SK-N-SH (cell line): ENCODE data around the gene LRP2BP. TPM values are rescaled to one million over a fixed set of nuclear protein-coding genes. Genes with fewer than 3 reads are reported as not detected.

Source experiments
- CTCF ChIA-PET: fragments of 300-600, 350-600 bp; formaldehyde crosslinking; extraction: SDS; loops from one replicate; lab custom pipeline; 2021; lab: Yijun Ruan, JAX
- POLR2A ChIA-PET: fragments of 350-600 bp; sonication (Branson Sonifier 250); formaldehyde crosslinking; extraction: SDS; loops from one replicate; lab custom pipeline; 2020; ENCODE audit warnings: antibody characterized with exemption, inconsistent platforms; lab: Yijun Ruan, JAX
- DNase-seq: peaks from one replicate; pipeline ENCODE4 v3.0.0; 2012
- H2AFZ ChIP-seq: fragments of 200-600 bp; sonication (generic); 2 replicates; pipeline ENCODE4 v1.8.1; 2016; ENCODE audit warnings: antibody characterized with exemption, mild to moderate bottlenecking, low read depth
- H3F3A ChIP-seq: fragments of 200-600 bp; sonication (generic); replicated peaks from 2 replicates; pipeline ENCODE3; 2016; ENCODE audit warnings: antibody characterized with exemption, mild to moderate bottlenecking; ENCODE audit not compliant: insufficient read depth
- H3K27ac ChIP-seq, 2 experiments: fragments of 200-500 bp in 1 of 2; fragments of 200-600 bp in 1 of 2; sonication (Bioruptor generic) in 1 of 2; sonication (generic), shearing (Covaris generic) in 1 of 2; 2 replicates each; pipeline versions ENCODE4 v1.5.1 to v1.6.1; 2014 to 2016; ENCODE audit warnings: low read depth in 2 of 2, inconsistent platforms in 1 of 2, low read length in 1 of 2, mild to moderate bottlenecking in 1 of 2, mixed read lengths in 1 of 2
- H3K27me3 ChIP-seq: fragments of 200-600 bp; sonication (generic), shearing (Covaris generic); 2 replicates; pipeline ENCODE4 v1.6.1; 2016; ENCODE audit warnings: mixed run types; ENCODE audit not compliant: insufficient read depth
- H3K36me3 ChIP-seq, 2 experiments: fragments of 200-500 bp in 1 of 2; fragments of 200-600 bp in 1 of 2; sonication (Bioruptor generic) in 1 of 2; sonication (generic) in 1 of 2; replicated peaks in 1 of 2; 2 replicates each; pipeline versions ENCODE3 to v1.5.1; 2014 to 2016; ENCODE audit warnings: low read length in 1 of 2, mild to moderate bottlenecking in 1 of 2; ENCODE audit not compliant: insufficient read depth in 2 of 2, control insufficient read depth in 1 of 2
- H3K4me1 ChIP-seq, 2 experiments: fragments of 200-500 bp in 1 of 2; fragments of 200-600 bp in 1 of 2; sonication (Bioruptor generic) in 1 of 2; sonication (generic), shearing (Covaris generic) in 1 of 2; 2 replicates each; pipeline versions ENCODE4 v1.5.1 to v1.6.1; 2014 to 2016; ENCODE audit warnings: low read depth in 1 of 2, low read length in 1 of 2, mixed run types in 1 of 2; ENCODE audit not compliant: insufficient read depth in 2 of 2, control insufficient read depth in 1 of 2
- H3K4me2 ChIP-seq: fragments of 200-600 bp; sonication (generic), shearing (Covaris generic); 2 replicates; pipeline ENCODE4 v1.6.1; 2017; ENCODE audit warnings: mixed run types
- H3K4me3 ChIP-seq, 2 experiments: fragments of 200-500 bp in 1 of 2; fragments of 200-600 bp in 1 of 2; sonication (Bioruptor generic) in 1 of 2; sonication (generic), shearing (Covaris generic) in 1 of 2; 2 replicates each; pipeline versions ENCODE4 v1.5.1 to v1.8.1; 2014 to 2016; ENCODE audit warnings: low read depth in 2 of 2, inconsistent platforms in 1 of 2, low read length in 1 of 2, mild to moderate bottlenecking in 1 of 2, mixed read lengths in 1 of 2, moderate library complexity in 1 of 2
- H3K79me2 ChIP-seq: fragments of 200-600 bp; sonication (generic); 2 replicates; pipeline ENCODE4 v1.8.1; 2017; ENCODE audit warnings: mild to moderate bottlenecking; ENCODE audit not compliant: insufficient read depth
- H3K9ac ChIP-seq: fragments of 200-600 bp; sonication (generic); 2 replicates; pipeline ENCODE4 v1.6.1; 2017; ENCODE audit warnings: mixed run types
- H3K9me2 ChIP-seq: fragments of 200-600 bp; sonication (generic); 2 replicates; pipeline ENCODE4 v1.6.1; 2017; ENCODE audit warnings: mixed run types
- H3K9me3 ChIP-seq: fragments of 200-600 bp; sonication (generic); 2 replicates; pipeline ENCODE4 v1.6.1; 2017; ENCODE audit warnings: mixed run types, mild to moderate bottlenecking, moderate library complexity
- H4K20me1 ChIP-seq: fragments of 200-600 bp; sonication (generic); 2 replicates; pipeline ENCODE4 v1.6.1; 2017; ENCODE audit warnings: mild to moderate bottlenecking, mixed run types; ENCODE audit not compliant: insufficient read depth
- ELF1 ChIP-seq: IDR thresholded peaks from 2 replicates; pipeline ENCODE4 v1.4.0; 2012
- EZH2phosphoT487 ChIP-seq: fragments of 200-600 bp; sonication (generic); IDR thresholded peaks from 2 replicates; pipeline ENCODE4 v1.6.1; 2017; ENCODE audit warnings: low read depth, mixed run types, mild to moderate bottlenecking, antibody characterized with exemption, moderate library complexity, borderline replicate concordance
- FOXJ3 ChIP-seq: sonication (generic); formaldehyde crosslinking; IDR thresholded peaks from 2 replicates; pipeline ENCODE4 v1.5.1; 2020; ENCODE audit warnings: mild to moderate bottlenecking, missing genetic modification reagents
- FOXM1 ChIP-seq: IDR thresholded peaks from 2 replicates; pipeline ENCODE4 v1.4.0; 2012; ENCODE audit warnings: low read depth, mild to moderate bottlenecking
- GABPA ChIP-seq: IDR thresholded peaks from 2 replicates; pipeline ENCODE4 v1.4.0; 2012; ENCODE audit warnings: low read depth, mild to moderate bottlenecking
- GATA2 ChIP-seq: sonication (generic); formaldehyde crosslinking; IDR thresholded peaks from 2 replicates; pipeline ENCODE4 v1.5.0; 2020; ENCODE audit warnings: mild to moderate bottlenecking, missing genetic modification reagents
- JUND ChIP-seq: IDR thresholded peaks from 2 replicates; pipeline ENCODE4 v1.4.0; 2012
- NFIC ChIP-seq: IDR thresholded peaks from 2 replicates; pipeline ENCODE4 v1.4.0; 2012; ENCODE audit warnings: borderline replicate concordance
- POLR2AphosphoS5 ChIP-seq: IDR thresholded peaks from 2 replicates; pipeline ENCODE4 v1.6.1; 2012; ENCODE audit warnings: low read depth, low read length
- RAD21 ChIP-seq: IDR thresholded peaks from 2 replicates; pipeline ENCODE4 v1.6.1; 2012; ENCODE audit warnings: mild to moderate bottlenecking, low read length
- RCOR1 ChIP-seq: fragments of 150-350 bp; IDR thresholded peaks from 2 replicates; pipeline ENCODE4 v1.6.1; 2017; ENCODE audit warnings: antibody characterized with exemption, low read length
- RFX5 ChIP-seq: IDR thresholded peaks from 2 replicates; pipeline ENCODE4 v1.6.1; 2012; ENCODE audit warnings: mild to moderate bottlenecking, improper control_type of control experiment, low read length
- SMC3 ChIP-seq: IDR thresholded peaks from 2 replicates; pipeline ENCODE4 v1.6.1; 2012; ENCODE audit warnings: low read depth, low read length, improper control_type of control experiment
- TAF1 ChIP-seq: IDR thresholded peaks from 2 replicates; pipeline ENCODE4 v1.6.1; 2012; ENCODE audit warnings: low read depth, mild to moderate bottlenecking, low read length, moderate library complexity, borderline replicate concordance
- TCF12 ChIP-seq: IDR thresholded peaks from 2 replicates; pipeline ENCODE4 v1.4.0; 2012
- TEAD4 ChIP-seq: IDR thresholded peaks from 2 replicates; pipeline ENCODE4 v1.4.0; 2012; ENCODE audit warnings: mild to moderate bottlenecking, borderline replicate concordance; ENCODE audit not compliant: insufficient read depth
- WGBS: methylation state at CpG from one replicate; pipeline ENCODE4 v1.1.6; 2017; ENCODE audit warnings: low lambda C conversion rate; 5-methylcytosine and 5-hydroxymethylcytosine counted together
- polyA plus RNA-seq, 3 experiments: library from polyadenylated mRNA; depleted of rRNA; stranded (reverse); fragments of >200 nt; gene quantifications; 2 replicates each; pipeline ENCODE4 v1.2.3, GENCODE V29; 2012
- TF ChIP-seq, protein P1 (sequence below): IDR thresholded peaks from 2 replicates; pipeline ENCODE4 v1.4.0; 2012; ENCODE audit warnings: low read depth, borderline replicate concordance
- TF ChIP-seq, protein P2 (sequence below): fragments of 150-350 bp; IDR thresholded peaks from 2 replicates; pipeline ENCODE4 v1.6.1; 2016; ENCODE audit warnings: mild to moderate bottlenecking, low read depth, low read length
- TF ChIP-seq, protein P3 (sequence below): IDR thresholded peaks from 2 replicates; pipeline ENCODE4 v1.4.0; 2012; ENCODE audit warnings: low read depth, borderline replicate concordance

LRP2BP gene
- polyA plus RNA-seq, 1 of the 3 experiments (the other 2 are of a cell fraction) = 0.30 TPM

DNA sequence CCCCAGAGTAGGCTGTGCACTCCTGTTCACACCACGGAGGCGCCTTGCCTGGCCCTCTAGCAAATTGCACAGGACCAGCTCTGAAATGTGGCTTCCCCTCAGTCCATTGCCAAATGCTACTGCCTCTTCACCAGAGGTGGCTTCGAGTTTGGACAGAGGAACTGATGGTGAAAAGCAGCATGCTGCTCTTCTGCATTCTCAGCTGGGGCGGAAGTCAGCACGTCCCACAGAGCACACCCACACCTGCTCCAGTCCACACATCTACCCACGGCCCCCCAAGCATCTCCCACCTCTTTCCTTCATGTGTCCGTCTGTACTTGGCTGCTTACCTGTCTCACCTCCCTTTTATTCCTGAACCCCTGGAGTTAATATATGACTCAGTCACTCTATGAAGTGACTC lies 43.5 kb downstream of the LRP2BP start:
- CTCF ChIA-PET = no interaction called here

DNA sequence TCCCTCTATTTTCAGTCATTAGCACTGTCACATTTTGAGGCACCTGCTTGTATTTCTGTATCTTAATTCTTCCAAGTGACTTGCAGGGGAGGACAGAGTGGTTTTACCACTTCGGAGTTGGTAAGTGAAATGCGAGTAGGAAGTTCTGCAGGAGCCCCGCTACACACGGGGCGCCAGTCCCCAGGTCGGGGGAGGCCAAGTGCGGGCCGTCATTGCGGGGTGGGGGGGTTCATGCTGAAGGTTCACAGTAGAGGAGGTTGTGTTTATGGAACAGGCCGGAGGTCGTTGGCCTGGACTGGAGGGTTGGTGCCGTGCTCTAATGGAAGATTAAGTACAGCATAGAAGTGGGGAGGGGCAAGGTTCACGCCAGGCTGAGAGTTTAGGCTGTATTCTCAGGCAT lies 44.0 kb downstream of the LRP2BP start:
- Histone ChIP-seq H3F3A (peaks cover 2% of the 10 kb centered on the region), H3K36me3 (peaks cover 16 to 50% of the 10 kb centered on the region in 2 experiments), H3K9me2 (no peaks in the 10 kb centered on the region), H3K9ac (no peak overlapping the region), H3K9me3 (no peaks in the 10 kb centered on the region), H4K20me1 (no peaks in the 10 kb centered on the region), H3K4me2 (no peak overlapping the region), H3K4me1 (no peaks in the 10 kb centered on the region), H3K4me3 (no peak overlapping the region), H3K27me3 (no peaks in the 10 kb centered on the region), H3K27ac (no peak overlapping the region), H3K79me2 (no peaks in the 10 kb centered on the region), H2AFZ (no peak overlapping the region)
- no peak for DNase-seq
- TF ChIP-seq RCOR1 (no peak), TAF1 (no peak), RAD21 (no peak), NFIC (no peak), TEAD4 (no peak), POLR2AphosphoS5 (no peak), TCF12 (no peak), RFX5 (no peak), JUND (no peak)
- TF ChIP-seq, protein P1, sequence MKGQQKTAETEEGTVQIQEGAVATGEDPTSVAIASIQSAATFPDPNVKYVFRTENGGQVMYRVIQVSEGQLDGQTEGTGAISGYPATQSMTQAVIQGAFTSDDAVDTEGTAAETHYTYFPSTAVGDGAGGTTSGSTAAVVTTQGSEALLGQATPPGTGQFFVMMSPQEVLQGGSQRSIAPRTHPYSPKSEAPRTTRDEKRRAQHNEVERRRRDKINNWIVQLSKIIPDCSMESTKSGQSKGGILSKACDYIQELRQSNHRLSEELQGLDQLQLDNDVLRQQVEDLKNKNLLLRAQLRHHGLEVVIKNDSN = no peak
- TF ChIP-seq, protein P2, sequence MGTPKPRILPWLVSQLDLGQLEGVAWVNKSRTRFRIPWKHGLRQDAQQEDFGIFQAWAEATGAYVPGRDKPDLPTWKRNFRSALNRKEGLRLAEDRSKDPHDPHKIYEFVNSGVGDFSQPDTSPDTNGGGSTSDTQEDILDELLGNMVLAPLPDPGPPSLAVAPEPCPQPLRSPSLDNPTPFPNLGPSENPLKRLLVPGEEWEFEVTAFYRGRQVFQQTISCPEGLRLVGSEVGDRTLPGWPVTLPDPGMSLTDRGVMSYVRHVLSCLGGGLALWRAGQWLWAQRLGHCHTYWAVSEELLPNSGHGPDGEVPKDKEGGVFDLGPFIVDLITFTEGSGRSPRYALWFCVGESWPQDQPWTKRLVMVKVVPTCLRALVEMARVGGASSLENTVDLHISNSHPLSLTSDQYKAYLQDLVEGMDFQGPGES = no peak
- TF ChIP-seq, protein P3, sequence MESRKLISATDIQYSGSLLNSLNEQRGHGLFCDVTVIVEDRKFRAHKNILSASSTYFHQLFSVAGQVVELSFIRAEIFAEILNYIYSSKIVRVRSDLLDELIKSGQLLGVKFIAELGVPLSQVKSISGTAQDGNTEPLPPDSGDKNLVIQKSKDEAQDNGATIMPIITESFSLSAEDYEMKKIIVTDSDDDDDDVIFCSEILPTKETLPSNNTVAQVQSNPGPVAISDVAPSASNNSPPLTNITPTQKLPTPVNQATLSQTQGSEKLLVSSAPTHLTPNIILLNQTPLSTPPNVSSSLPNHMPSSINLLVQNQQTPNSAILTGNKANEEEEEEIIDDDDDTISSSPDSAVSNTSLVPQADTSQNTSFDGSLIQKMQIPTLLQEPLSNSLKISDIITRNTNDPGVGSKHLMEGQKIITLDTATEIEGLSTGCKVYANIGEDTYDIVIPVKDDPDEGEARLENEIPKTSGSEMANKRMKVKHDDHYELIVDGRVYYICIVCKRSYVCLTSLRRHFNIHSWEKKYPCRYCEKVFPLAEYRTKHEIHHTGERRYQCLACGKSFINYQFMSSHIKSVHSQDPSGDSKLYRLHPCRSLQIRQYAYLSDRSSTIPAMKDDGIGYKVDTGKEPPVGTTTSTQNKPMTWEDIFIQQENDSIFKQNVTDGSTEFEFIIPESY = no peak
- WGBS = 92% methylated on average over 13 of the region's 13 CpGs
- POLR2A ChIA-PET = no interaction called here
- CTCF ChIA-PET = interaction anchor here (1.2 kb wide), 1 partner anchor 15 kb away, joined by 4 read pairs; no protein-coding TSS in a partner anchor

More for the DNA sequence above, 43.5 kb downstream of the LRP2BP start:
- H3K27me3 ChIP-seq = no peaks in the 10 kb centered on the region
- POLR2A ChIA-PET = no interaction called here
- no peak overlapping the region for H3K9ac ChIP-seq
- H4K20me1 ChIP-seq = no peaks in the 10 kb centered on the region
- H3K79me2 ChIP-seq = no peaks in the 10 kb centered on the region
- H3K9me3 ChIP-seq = no peaks in the 10 kb centered on the region
- TF ChIP-seq TAF1 (no peak), FOXJ3 (CRISPR knock-in tag) (no peak), GABPA (no peak), EZH2phosphoT487 (no peak), FOXM1 (no peak), RAD21 (no peak), NFIC (no peak), TCF12 (no peak), SMC3 (no peak), ELF1 (no peak), GATA2 (no peak)
- TF ChIP-seq, protein P3 = no peak
- no peak overlapping the region for H3K27ac ChIP-seq
- no peak overlapping the region for H3K4me2 ChIP-seq
- no peaks in the 10 kb centered on the region for H3K9me2 ChIP-seq
- no peak overlapping the region for H2AFZ ChIP-seq
- no peak for DNase-seq
- H3K4me3 ChIP-seq = no peak overlapping the region
- WGBS = 91% methylated on average over 6 of the region's 7 CpGs
- H3F3A ChIP-seq = peaks cover 5% of the 10 kb centered on the region
- H3K36me3 ChIP-seq = peaks cover 16 to 48% of the 10 kb centered on the region in 2 experiments
- peaks cover 0 to under 1% of the 10 kb centered on the region in 2 experiments; a peak in 2 of 4 replicates for H3K4me1 ChIP-seq
